Thyroid gland (tissue), 4 donors: ENCODE results near the gene VAMP5. TPM values are rescaled to one million over a fixed set of nuclear protein-coding genes. Genes with fewer than 3 reads are reported as not detected.

Source experiments
- DNase-seq, 2 donors: peaks; one replicate each; pipeline ENCODE4 v3.0.0-alpha.2; 2019
- H3K27ac ChIP-seq, 3 donors: fragments of 200-600 bp; sonication (generic); 1 replicate in 2 of 3; 2 replicates in 1 of 3; pipeline ENCODE4 v1.5.1; 2016 to 2019; ENCODE audit warnings: mild to moderate bottlenecking in 1 of 3, moderate library complexity in 1 of 3
- H3K27me3 ChIP-seq: fragments of 200-600 bp; sonication (generic); one replicate; pipeline ENCODE4 v1.5.1; 2019
- H3K36me3 ChIP-seq, 2 donors: fragments of 200-600 bp; sonication (generic); one replicate each; pipeline ENCODE4 v1.5.1; 2016 to 2019
- H3K4me1 ChIP-seq, 2 donors: fragments of 200-600 bp; sonication (generic); one replicate each; pipeline ENCODE4 v1.5.1; 2017 to 2019
- H3K4me3 ChIP-seq, 3 donors: fragments of 200-600 bp; sonication (generic); replicated peaks in 1 of 3; 1 replicate in 2 of 3; 2 replicates in 1 of 3; pipeline ENCODE4 v1.5.1; 2016; ENCODE audit warnings: mild to moderate bottlenecking in 1 of 3
- H3K9me3 ChIP-seq: fragments of 200-600 bp; sonication (generic); one replicate; pipeline ENCODE4 v1.5.1; 2017
- POLR2A ChIP-seq, 2 donors: fragments of 450-650 bp; IDR thresholded peaks; one replicate each; pipeline ENCODE4 v1.6.1; 2017; ENCODE audit warnings: antibody characterized with exemption in 2 of 2, mild to moderate bottlenecking in 2 of 2, moderate library complexity in 1 of 2
- WGBS, 2 donors: methylation state at CpG; one replicate each; pipeline ENCODE4 v1.1.5; 2017; 5-methylcytosine and 5-hydroxymethylcytosine counted together
- intact Hi-C: fragments of 100-400 bp; cut with DNase I; formaldehyde crosslinking; loops from one replicate; pipeline ENCODE4 v1.15.1; 2023
- total RNA-seq, 4 donors: library from RNA; depleted of rRNA; stranded (reverse); fragments of >200 nt; gene quantifications; one replicate each; pipeline ENCODE4 v1.2.3, GENCODE V29; 2016
- TF ChIP-seq, protein P1 (sequence below), 6 experiments: fragments of 200-600 bp in 3 of 6; fragments of 450-650 bp in 3 of 6; sonication (generic) in 3 of 6; IDR thresholded peaks; one replicate each; pipeline ENCODE4 v1.5.1; 2016 to 2019; ENCODE audit warnings: antibody characterized with exemption in 6 of 6, mild to moderate bottlenecking in 2 of 6, inconsistent platforms in 1 of 6, moderate library complexity in 1 of 6

VAMP5 gene
- total RNA-seq, 4 donors from 2014 or later, result 13.6 to 41.3 (median 20.7) TPM

DNA sequence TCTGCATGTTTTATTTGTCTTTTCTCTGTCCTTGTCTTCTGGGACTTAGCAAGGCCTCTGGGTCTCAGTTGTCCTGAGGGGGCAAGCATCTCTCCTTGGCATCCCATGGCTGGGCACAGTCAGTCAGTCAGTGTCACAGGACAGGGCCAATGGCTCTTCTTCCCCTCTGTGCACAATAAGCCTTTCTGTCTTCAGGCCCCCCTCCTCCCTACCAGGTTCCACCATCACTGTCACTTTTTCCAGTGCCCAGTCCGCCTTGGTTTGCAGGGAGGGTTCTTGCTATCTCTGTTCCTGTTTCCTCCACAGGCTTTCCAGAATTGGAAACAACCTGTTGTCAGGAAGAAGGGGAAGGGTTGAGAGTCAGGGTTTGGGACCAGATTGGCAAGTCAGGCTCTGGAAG lies 1.7 kb upstream of the VAMP5 start:
- 86 to 100% methylated on average over 1 of the region's 1 CpG for WGBS, 2 donors

DNA sequence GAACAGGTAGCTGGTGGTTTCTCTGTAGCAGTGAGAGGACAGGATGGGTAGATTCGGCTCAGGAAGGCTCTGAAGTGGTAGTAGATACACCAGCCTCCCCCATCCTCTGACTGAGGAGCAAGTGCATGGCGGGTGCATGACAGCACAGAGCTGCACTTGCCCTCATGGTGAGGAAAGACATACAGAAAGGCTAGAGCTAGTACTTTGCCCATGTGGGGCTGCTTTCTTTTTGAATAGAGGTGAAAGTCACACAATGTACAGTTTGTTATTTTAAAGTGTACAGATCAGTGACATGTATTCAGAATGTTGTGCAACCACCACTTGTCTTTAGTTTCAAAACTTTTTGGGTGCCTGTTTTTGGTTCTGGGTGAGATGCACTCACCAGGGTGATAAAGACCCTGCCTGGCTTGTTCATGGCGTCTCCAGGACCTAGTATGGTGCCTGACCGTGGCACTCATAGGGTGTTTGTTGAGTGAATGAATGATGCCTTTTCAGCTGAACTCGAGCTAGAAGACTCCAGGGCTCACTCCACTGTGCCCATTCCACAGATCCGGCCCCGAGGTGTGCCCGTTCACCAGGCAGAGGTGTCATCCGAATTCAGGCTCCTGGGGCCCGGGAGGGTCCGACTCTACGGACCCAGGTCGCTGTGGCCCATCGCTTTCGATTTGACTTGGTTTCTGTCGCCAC lies 421 bp upstream of the VAMP5 start:
- Histone ChIP-seq H3K27me3 (no peaks in the 10 kb centered on the region), H3K9me3 (no peaks in the 10 kb centered on the region), H3K4me3 (peak overlapping the region in 1 of 3 donors; percentile 43), H3K4me1 (peaks cover 4 to 67% of the 10 kb centered on the region in 2 donors), H3K36me3 (peaks cover 5 to 6% of the 10 kb centered on the region in 2 donors), H3K27ac (peak overlapping the region; percentile 80 to 92 (median 83))
- TF ChIP-seq POLR2A (IDR thresholded peaks at IDR 0.05), result no peak
- TF ChIP-seq, protein P1, sequence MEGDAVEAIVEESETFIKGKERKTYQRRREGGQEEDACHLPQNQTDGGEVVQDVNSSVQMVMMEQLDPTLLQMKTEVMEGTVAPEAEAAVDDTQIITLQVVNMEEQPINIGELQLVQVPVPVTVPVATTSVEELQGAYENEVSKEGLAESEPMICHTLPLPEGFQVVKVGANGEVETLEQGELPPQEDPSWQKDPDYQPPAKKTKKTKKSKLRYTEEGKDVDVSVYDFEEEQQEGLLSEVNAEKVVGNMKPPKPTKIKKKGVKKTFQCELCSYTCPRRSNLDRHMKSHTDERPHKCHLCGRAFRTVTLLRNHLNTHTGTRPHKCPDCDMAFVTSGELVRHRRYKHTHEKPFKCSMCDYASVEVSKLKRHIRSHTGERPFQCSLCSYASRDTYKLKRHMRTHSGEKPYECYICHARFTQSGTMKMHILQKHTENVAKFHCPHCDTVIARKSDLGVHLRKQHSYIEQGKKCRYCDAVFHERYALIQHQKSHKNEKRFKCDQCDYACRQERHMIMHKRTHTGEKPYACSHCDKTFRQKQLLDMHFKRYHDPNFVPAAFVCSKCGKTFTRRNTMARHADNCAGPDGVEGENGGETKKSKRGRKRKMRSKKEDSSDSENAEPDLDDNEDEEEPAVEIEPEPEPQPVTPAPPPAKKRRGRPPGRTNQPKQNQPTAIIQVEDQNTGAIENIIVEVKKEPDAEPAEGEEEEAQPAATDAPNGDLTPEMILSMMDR (IDR thresholded peaks at IDR 0.05), result no peak
- no peak for DNase-seq
- 65 to 77% methylated on average over 4 to 8 of the region's 16 CpGs for WGBS, 2 donors
- intact Hi-C loops, result no loop called here

More for the DNA sequence above, 1.7 kb upstream of the VAMP5 start:
- TF ChIP-seq POLR2A (IDR thresholded peaks at IDR 0.05), result no peak
- TF ChIP-seq, protein P1 (IDR thresholded peaks at IDR 0.05), result no peak
- H3K27me3 ChIP-seq, result no peaks in the 10 kb centered on the region
- DNase-seq, result no peak
- peaks cover 16 to 67% of the 10 kb centered on the region in 2 donors for H3K4me1 ChIP-seq
- no peaks in the 10 kb centered on the region for H3K9me3 ChIP-seq
- peaks cover 5 to 6% of the 10 kb centered on the region in 2 donors for H3K36me3 ChIP-seq
- intact Hi-C loops, result no loop called here
- H3K27ac ChIP-seq, result no peak overlapping the region
- no peak overlapping the region for H3K4me3 ChIP-seq

DNA sequence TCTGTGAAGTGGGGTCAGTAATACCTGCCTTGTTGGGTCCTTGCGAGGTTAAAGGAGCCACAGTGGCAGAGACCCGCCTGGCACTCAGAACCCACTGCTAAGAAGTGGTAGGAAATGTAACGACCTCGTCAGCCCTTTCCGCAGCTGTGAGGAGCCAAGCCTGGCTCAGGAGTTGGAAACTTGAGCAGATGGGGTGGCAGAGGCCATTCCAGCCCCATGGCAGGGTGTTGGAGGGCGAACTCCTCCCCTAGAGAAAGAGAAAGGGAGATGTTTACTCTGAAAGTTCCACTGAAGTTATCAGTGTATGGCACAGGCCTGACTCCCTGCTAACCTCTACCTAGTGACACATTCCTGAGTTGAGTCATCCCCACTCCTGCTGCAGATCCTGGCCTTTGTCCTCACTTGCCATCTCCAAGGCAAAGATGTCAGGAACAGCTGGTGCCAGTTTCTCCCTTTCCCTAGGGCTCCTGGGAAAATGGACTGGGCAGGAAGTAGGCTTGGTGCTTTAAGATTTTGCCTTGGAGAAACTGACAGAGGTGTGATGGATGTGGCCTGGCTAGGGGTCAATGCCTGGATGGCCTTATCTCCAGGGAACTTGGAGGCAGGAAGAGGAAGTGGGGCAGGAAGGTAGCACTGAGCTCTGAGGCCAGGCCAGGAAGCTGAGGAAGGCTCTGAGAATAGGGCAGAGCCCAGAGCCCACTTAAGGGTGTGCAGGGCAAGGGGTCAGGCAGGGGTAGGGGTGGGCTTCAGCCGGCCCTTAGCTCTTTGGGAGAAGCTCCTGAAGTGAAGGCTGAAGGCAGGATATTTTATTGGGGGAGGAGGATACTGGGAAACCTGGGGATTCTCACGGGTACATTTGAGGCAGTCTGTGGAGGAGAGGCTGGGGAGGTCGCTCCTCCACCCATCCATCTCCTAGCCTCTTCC lies 888 bp downstream of the VAMP5 start:
- DNase-seq, result peak in 1 of 2 donors; percentile 39
- no peaks in the 10 kb centered on the region for H3K27me3 ChIP-seq
- peak overlapping the region; percentile 80 to 92 (median 83) for H3K27ac ChIP-seq
- peak overlapping the region in 2 of 3 donors; percentile 15 to 43 for H3K4me3 ChIP-seq
- no peaks in the 10 kb centered on the region for H3K9me3 ChIP-seq
- WGBS, 2 donors, result 38 to 66% methylated on average over 9 of the region's 9 CpGs
- intact Hi-C loops, result no loop called here
- H3K36me3 ChIP-seq, result peaks cover 5 to 6% of the 10 kb centered on the region in 2 donors
- H3K4me1 ChIP-seq, result peaks cover 6 to 67% of the 10 kb centered on the region in 2 donors
- TF ChIP-seq, protein P1 (IDR thresholded peaks at IDR 0.05), result no peak
- no peak for TF ChIP-seq POLR2A (IDR thresholded peaks at IDR 0.05)

DNA sequence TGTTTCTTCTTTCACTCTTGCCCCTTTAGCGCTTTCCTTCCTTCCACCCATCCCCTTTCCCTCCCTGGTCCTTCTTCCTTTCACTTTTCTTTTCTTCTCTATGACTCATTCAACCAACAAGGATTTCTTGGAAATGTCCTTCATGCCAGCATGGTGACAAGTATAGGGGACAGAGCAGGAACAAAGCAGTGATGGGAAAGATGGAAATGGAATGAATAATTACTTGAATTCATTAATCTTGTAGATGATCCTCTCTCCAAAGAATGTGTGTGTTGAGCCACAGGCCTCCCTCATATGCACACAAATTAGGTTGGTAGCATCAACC lies 1.5 kb downstream of the VAMP5 start:
- Histone ChIP-seq H3K4me1 (peaks cover 12 to 69% of the 10 kb centered on the region in 2 donors), H3K27me3 (no peaks in the 10 kb centered on the region), H3K4me3 (no peak overlapping the region), H3K27ac (peak overlapping the region; percentile 80 to 92 (median 83)), H3K9me3 (no peaks in the 10 kb centered on the region), H3K36me3 (peaks cover 5 to 6% of the 10 kb centered on the region in 2 donors)
- intact Hi-C loops, result no loop called here
- no peak for DNase-seq
- 69 to 88% methylated on average over 1 of the region's 1 CpG for WGBS, 2 donors
- no peak for TF ChIP-seq POLR2A (IDR thresholded peaks at IDR 0.05)
- TF ChIP-seq, protein P1 (IDR thresholded peaks at IDR 0.05), result no peak
